Calu3 (cell line): ENCODE measurements around the gene TBL1X. TPM values are rescaled to one million over a fixed set of nuclear protein-coding genes. Genes with fewer than 3 reads are reported as not detected.
"Not testable (repeated sequence)": the region's sequence is repeated elsewhere in the genome, so short reads cannot be mapped to it uniquely, and the experiment has no call there.

ENCODE experiments used
- BruUV-seq: library from RNA; stranded (reverse); fragments of 400-500 nt; replicated peaks from 2 replicates; lab custom pipeline; 2021; lab: Mats Ljungman, UMichigan
- CTCF ChIA-PET: fragments of 300-600 bp; sonication (Branson Sonifier 250); formaldehyde crosslinking; loops from one replicate; lab custom pipeline; 2022; ENCODE audit warnings: antibody characterized with exemption; lab: Charles Lee
- DNase-seq: peaks from one replicate; pipeline ENCODE4 v3.0.0; 2022
- H3K27ac Mint-ChIP-seq: one replicate; pipeline ENCODE4 v1.8.0; 2022; ENCODE audit warnings: mixed read lengths; ENCODE audit not compliant: unreplicated experiment
- H3K27me3 Mint-ChIP-seq: one replicate; pipeline ENCODE4 v1.8.0; 2022; ENCODE audit warnings: mixed read lengths; ENCODE audit not compliant: unreplicated experiment
- H3K36me3 Mint-ChIP-seq: one replicate; pipeline ENCODE4 v1.8.0; 2022; ENCODE audit warnings: mild to moderate bottlenecking, moderate library complexity, mixed read lengths; ENCODE audit not compliant: insufficient read depth, unreplicated experiment
- H3K4me1 Mint-ChIP-seq: one replicate; pipeline ENCODE4 v1.8.0; 2022; ENCODE audit warnings: mild to moderate bottlenecking, low read depth, mixed read lengths; ENCODE audit not compliant: unreplicated experiment
- H3K4me3 Mint-ChIP-seq: one replicate; pipeline ENCODE4 v1.8.0; 2022; ENCODE audit warnings: mild to moderate bottlenecking, low read depth, moderate library complexity, mixed read lengths; ENCODE audit not compliant: unreplicated experiment
- H3K9me3 Mint-ChIP-seq: one replicate; pipeline ENCODE4 v1.8.0; 2022; ENCODE audit warnings: low read depth, mixed read lengths; ENCODE audit not compliant: unreplicated experiment
- intact Hi-C: fragments of 100-400 bp; cut with micrococcal nuclease; formaldehyde crosslinking; loops from one replicate; pipeline ENCODE4 v1.10.0; 2022; ENCODE audit not compliant: unreplicated experiment
- total RNA-seq: library from RNA; stranded (reverse); gene quantifications from 2 replicates; pipeline ENCODE4 v1.2.3, GENCODE V29; 2022
- TF ChIP-seq, protein P1 (sequence below): fragments of 200-600 bp; IDR thresholded peaks from one replicate; pipeline ENCODE4 v1.8.0; 2022; ENCODE audit warnings: antibody characterized with exemption; ENCODE audit not compliant: unreplicated experiment

TBL1X gene
- total RNA-seq, 1 experiment from 2014 or later: 25.0 TPM

DNA sequence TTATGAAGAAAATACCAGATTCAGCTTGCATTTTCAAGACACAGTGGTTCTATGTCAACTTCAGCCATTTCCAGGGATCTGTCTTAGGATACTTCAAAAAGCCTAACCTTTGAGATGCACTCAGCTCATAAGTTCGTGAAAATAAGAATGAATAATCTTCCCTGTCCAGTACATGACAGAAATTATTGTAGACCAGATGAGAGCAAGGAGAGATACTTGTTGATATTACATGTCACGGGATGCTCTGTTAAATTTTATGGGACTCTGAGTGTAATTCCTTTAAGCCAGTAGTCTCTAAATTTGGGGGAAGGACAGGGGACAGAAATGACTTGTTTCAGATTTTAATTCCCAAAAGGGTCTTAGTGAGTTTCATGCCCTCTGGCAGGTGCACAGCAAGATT, 8.8 kb downstream of the TBL1X start:
- Mint-ChIP-seq H3K36me3 (peaks cover 4% of the 10 kb centered on the region), H3K9me3 (no peaks in the 10 kb centered on the region), H3K4me1 (no peaks in the 10 kb centered on the region), H3K27me3 (no peaks in the 10 kb centered on the region), H3K4me3 (no peak overlapping the region), H3K27ac (no peak overlapping the region)
- BruUV-seq: no TSS peak
- CTCF ChIA-PET: interaction anchor here (0.5 to 0.6 kb wide), 2 partner anchors 791 to 1133 kb away, joined by 4 to 5 read pairs; no protein-coding TSS in a partner anchor
- no peak for DNase-seq
- TF ChIP-seq, protein P1, sequence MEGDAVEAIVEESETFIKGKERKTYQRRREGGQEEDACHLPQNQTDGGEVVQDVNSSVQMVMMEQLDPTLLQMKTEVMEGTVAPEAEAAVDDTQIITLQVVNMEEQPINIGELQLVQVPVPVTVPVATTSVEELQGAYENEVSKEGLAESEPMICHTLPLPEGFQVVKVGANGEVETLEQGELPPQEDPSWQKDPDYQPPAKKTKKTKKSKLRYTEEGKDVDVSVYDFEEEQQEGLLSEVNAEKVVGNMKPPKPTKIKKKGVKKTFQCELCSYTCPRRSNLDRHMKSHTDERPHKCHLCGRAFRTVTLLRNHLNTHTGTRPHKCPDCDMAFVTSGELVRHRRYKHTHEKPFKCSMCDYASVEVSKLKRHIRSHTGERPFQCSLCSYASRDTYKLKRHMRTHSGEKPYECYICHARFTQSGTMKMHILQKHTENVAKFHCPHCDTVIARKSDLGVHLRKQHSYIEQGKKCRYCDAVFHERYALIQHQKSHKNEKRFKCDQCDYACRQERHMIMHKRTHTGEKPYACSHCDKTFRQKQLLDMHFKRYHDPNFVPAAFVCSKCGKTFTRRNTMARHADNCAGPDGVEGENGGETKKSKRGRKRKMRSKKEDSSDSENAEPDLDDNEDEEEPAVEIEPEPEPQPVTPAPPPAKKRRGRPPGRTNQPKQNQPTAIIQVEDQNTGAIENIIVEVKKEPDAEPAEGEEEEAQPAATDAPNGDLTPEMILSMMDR: no peak
- intact Hi-C loops: no loop called here

DNA sequence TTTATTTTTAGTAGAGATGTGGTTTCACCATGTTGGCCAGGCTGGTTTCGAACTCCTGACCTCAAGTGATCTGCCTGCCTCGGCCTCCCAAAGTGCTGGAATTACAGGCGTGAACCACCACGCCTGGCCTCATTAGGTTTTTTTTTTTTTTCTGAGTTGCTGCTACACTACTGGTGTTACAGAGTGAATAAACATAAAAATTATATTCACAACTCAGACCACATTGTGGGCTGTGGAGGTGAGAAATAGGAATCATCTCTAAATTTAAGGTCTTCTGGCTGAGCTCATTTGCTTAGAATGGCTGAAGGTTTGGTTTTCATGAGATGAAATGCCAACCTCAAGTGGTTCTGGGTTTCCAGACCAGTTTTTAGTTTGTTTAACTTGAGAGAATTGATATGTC, 10.6 kb downstream of the TBL1X start:
- H3K27ac Mint-ChIP-seq, DNase-seq, H3K27me3 Mint-ChIP-seq, H3K36me3 Mint-ChIP-seq, H3K4me3 Mint-ChIP-seq, intact Hi-C loops, BruUV-seq, H3K4me1 Mint-ChIP-seq, H3K9me3 Mint-ChIP-seq, CTCF ChIA-PET: not testable (repeated sequence)

DNA sequence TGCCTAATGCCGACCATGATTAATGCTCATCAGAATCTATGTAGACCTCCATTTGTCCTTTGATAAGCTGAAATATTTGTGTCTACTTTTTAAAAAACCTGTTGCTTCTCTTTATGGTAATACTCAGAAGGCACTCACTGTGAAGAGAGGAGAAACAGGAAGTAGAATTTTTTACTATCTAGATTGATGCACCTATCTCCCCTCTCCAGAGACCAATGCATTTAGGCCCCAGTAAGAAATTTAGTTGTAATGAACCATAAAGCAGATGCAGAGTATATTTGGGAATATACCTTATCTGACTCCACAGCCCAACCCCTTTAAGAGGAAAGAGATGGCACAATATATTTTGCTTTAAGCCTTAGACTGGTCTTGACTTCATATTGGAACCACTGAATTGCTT, 11.1 kb downstream of the TBL1X start:
- no peaks in the 10 kb centered on the region for H3K36me3 Mint-ChIP-seq
- CTCF ChIA-PET: no interaction called here
- no peaks in the 10 kb centered on the region for H3K9me3 Mint-ChIP-seq
- H3K27me3 Mint-ChIP-seq: no peaks in the 10 kb centered on the region
- intact Hi-C loops: no loop called here
- DNase-seq: no peak
- no peak overlapping the region for H3K27ac Mint-ChIP-seq
- H3K4me1 Mint-ChIP-seq: no peaks in the 10 kb centered on the region
- BruUV-seq: no TSS peak
- TF ChIP-seq, protein P1: no peak
- no peak overlapping the region for H3K4me3 Mint-ChIP-seq

DNA sequence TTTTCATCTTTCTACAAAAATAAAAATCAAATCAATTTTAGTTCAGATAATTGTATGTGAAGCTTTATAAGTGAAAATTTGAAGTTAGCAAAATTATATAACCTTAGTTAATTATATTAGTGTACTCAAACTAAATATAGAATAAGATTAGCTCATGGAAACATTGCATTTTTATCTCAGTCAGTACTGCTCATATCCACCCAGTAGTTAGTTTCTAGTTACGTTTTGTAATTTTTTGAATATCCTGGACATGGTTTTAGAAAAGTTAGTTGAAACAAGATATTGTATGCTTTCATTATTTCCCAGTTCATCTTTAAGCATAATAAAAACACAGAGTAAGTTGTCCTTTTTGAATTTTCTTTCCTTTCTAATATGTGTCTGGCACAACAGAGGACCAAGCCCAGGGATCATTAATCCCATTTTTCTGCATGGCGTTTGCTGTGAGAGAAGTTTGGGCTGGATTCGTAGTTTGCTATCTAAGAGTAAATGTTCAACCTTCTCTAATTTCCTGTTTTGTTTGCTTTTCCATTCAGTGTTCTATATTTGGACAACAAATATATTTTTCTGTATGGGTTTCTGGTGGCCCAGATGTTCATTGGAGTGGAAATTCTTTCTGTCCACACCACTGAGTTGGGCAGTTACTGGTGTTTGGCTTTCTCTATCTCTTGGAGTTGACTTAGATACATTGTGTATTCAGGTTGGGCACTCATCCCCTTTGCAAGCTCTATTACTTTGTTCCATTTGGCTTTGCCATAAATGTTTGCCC, 12.1 kb downstream of the TBL1X start:
- Mint-ChIP-seq H3K27me3 (no peaks in the 10 kb centered on the region), H3K9me3 (no peaks in the 10 kb centered on the region), H3K36me3 (no peaks in the 10 kb centered on the region), H3K4me1 (no peaks in the 10 kb centered on the region), H3K4me3 (no peak overlapping the region), H3K27ac (no peak overlapping the region)
- CTCF ChIA-PET: no interaction called here
- TF ChIP-seq, protein P1: no peak
- intact Hi-C loops: no loop called here
- DNase-seq: no peak
- BruUV-seq: no TSS peak

DNA sequence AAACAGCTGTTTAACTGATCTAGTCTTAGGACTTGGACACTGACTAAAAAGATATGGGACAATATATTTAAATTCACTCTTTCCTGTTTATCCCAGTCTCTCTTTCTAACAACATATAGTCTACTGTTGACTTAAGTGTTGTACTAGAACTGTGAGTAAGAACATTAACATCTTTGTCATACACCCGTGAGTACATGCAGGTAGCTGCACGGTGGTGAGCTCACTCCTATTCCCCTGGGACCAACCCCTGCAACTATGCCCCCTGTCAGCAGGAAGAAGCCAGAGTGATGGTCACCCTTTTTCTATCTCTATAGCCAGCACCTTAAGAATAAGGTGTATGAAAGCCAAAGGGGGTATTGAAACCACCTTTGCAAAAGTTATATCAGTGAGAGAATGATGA, 17.6 kb downstream of the TBL1X start:
- H3K4me1 Mint-ChIP-seq: no peaks in the 10 kb centered on the region
- H3K9me3 Mint-ChIP-seq: no peaks in the 10 kb centered on the region
- no peak overlapping the region for H3K4me3 Mint-ChIP-seq
- BruUV-seq: no TSS peak
- no peaks in the 10 kb centered on the region for H3K27me3 Mint-ChIP-seq
- H3K36me3 Mint-ChIP-seq: no peaks in the 10 kb centered on the region
- no peak for DNase-seq
- H3K27ac Mint-ChIP-seq: no peak overlapping the region
- TF ChIP-seq, protein P1: no peak
- CTCF ChIA-PET: interaction anchor here (0.6 kb wide), 1 partner anchor 664 kb away, joined by 3 read pairs; no protein-coding TSS in a partner anchor
- intact Hi-C loops: no loop called here
